Upper lobe of left lung (tissue), 6 donors: ENCODE results near the gene VAMP3. TPM values are rescaled to one million over a fixed set of nuclear protein-coding genes. Genes with fewer than 3 reads are reported as not detected.

Experiments used
- ATAC-seq, 2 donors: fragments of 200-7000 bp; cut with Tn5 transposase; one replicate each; pipeline ENCODE4 v1.9.1; 2022; ENCODE audit warnings: mild to moderate bottlenecking in 2 of 2, moderate library complexity in 2 of 2; ENCODE audit not compliant: low FRiP score in 2 of 2
- DNase-seq, 2 donors: peaks; one replicate each; pipeline ENCODE4 v3.0.0-alpha.2; 2019 to 2020
- H3K27ac ChIP-seq, 4 donors: fragments of 200-600 bp; sonication (generic); one replicate each; pipeline ENCODE4 v1.5.1; 2016 to 2019
- H3K27me3 ChIP-seq, 4 donors: fragments of 200-600 bp; sonication (generic); one replicate each; pipeline ENCODE4 v1.5.1; 2017 to 2019
- H3K36me3 ChIP-seq, 4 donors: fragments of 200-600 bp; sonication (generic); one replicate each; pipeline ENCODE4 v1.5.1; 2016 to 2019
- H3K4me1 ChIP-seq, 4 donors: fragments of 200-600 bp; sonication (generic); one replicate each; pipeline ENCODE4 v1.5.1; 2018 to 2019
- H3K4me3 ChIP-seq, 4 donors: fragments of 200-600 bp; sonication (generic); one replicate each; pipeline ENCODE4 v1.5.1; 2017 to 2019; ENCODE audit warnings: mild to moderate bottlenecking in 2 of 4, moderate library complexity in 1 of 4
- H3K9me3 ChIP-seq, 4 donors: fragments of 200-600 bp; sonication (generic); one replicate each; pipeline ENCODE4 v1.5.1; 2018 to 2019
- CTCF ChIP-seq, 6 experiments: fragments of 450-650 bp in 4 of 6; fragments of 200-600 bp in 2 of 6; sonication (generic) in 2 of 6; IDR thresholded peaks; one replicate each; pipeline ENCODE4 v1.5.1; 2016 to 2019; ENCODE audit warnings: antibody characterized with exemption in 6 of 6
- EP300 ChIP-seq, 4 donors: sonication (generic); formaldehyde crosslinking; IDR thresholded peaks; one replicate each; pipeline ENCODE4 v1.5.1; 2017; ENCODE audit warnings: antibody characterized with exemption in 4 of 4, control low read depth in 2 of 4
- POLR2A ChIP-seq, 4 donors: fragments of 450-650 bp; IDR thresholded peaks; one replicate each; pipeline ENCODE4 v1.5.1; 2016 to 2017; ENCODE audit warnings: antibody characterized with exemption in 4 of 4, mild to moderate bottlenecking in 2 of 4
- POLR2AphosphoS5 ChIP-seq, 2 donors: sonication (generic); formaldehyde crosslinking; IDR thresholded peaks; one replicate each; pipeline ENCODE4 v1.5.1; 2017; ENCODE audit warnings: antibody characterized with exemption in 2 of 2
- WGBS, 2 donors: methylation state at CpG; one replicate each; pipeline ENCODE4 v1.1.5; 2017 to 2018; 5-methylcytosine and 5-hydroxymethylcytosine counted together
- total RNA-seq, 6 donors: library from RNA; depleted of rRNA in 4 of 6; stranded (reverse); fragments of >200 nt in 4 of 6; gene quantifications; one replicate each; pipeline versions ENCODE4 v1.1.0 to v1.2.1, GENCODE V29; 2016 to 2021
- donor health status: DM: no; HTN: no; CAD: no; lungs with moderate emphysema.
- donor health status: DM: no; HTN: yes; CAD: no; lungs with severe emphysema.

VAMP3 gene
- total RNA-seq, 6 donors from 2014 or later = 41.9 to 134 (median 114) TPM

GRCh38 chr1:7795406-7795805 is 24.3 kb downstream of the VAMP3 start:
- peak in 1 of 2 donors; percentile 34 for ATAC-seq
- 88 to 91% methylated on average over 12 of the region's 12 CpGs for WGBS, 2 donors
- H3K36me3 ChIP-seq = peaks cover 5 to 82% (median 30%) of the 10 kb centered on the region in 4 donors
- H3K27me3 ChIP-seq = no peaks in the 10 kb centered on the region
- H3K9me3 ChIP-seq = peaks cover 0 to 10% (median 8%) of the 10 kb centered on the region in 4 donors
- no peak for DNase-seq
- H3K4me1 ChIP-seq = no peaks in the 10 kb centered on the region
- TF ChIP-seq POLR2AphosphoS5 (IDR thresholded peaks at IDR 0.05) = no peak
- TF ChIP-seq CTCF (IDR thresholded peaks at IDR 0.05) = no peak
- no peak for TF ChIP-seq POLR2A (IDR thresholded peaks at IDR 0.05)
- TF ChIP-seq EP300 (IDR thresholded peaks at IDR 0.05) = no peak
- no peak overlapping the region for H3K27ac ChIP-seq
- H3K4me3 ChIP-seq = no peak overlapping the region

GRCh38 chr1:7805460-7805859 is 34.4 kb downstream of the VAMP3 start:
- H3K4me3 ChIP-seq = no peak overlapping the region
- TF ChIP-seq EP300 (IDR thresholded peaks at IDR 0.05) = no peak
- no peak for TF ChIP-seq CTCF (IDR thresholded peaks at IDR 0.05)
- TF ChIP-seq POLR2AphosphoS5 (IDR thresholded peaks at IDR 0.05) = no peak
- no peak for TF ChIP-seq POLR2A (IDR thresholded peaks at IDR 0.05)
- 87 to 90% methylated on average over 9 of the region's 9 CpGs for WGBS, 2 donors
- H3K27ac ChIP-seq = no peak overlapping the region
- no peaks in the 10 kb centered on the region for H3K27me3 ChIP-seq
- ATAC-seq (no peak), DNase-seq (no peak)
- peaks cover 2 to 90% (median 46%) of the 10 kb centered on the region in 4 donors for H3K36me3 ChIP-seq
- H3K4me1 ChIP-seq = no peaks in the 10 kb centered on the region
- no peaks in the 10 kb centered on the region for H3K9me3 ChIP-seq

- DNase-seq (no peak), ATAC-seq (no peak)
- Histone ChIP-seq H3K9me3 (no peaks in the 10 kb centered on the region), H3K4me3 (no peak overlapping the region), H3K36me3 (peaks cover 8 to 90% (median 50%) of the 10 kb centered on the region in 4 donors), H3K4me1 (no peaks in the 10 kb centered on the region), H3K27ac (no peak overlapping the region), H3K27me3 (no peaks in the 10 kb centered on the region)
- TF ChIP-seq CTCF (IDR thresholded peaks at IDR 0.05) (peak in 5 of 6 experiments; percentile 3 to 51 (median 37)), EP300 (IDR thresholded peaks at IDR 0.05) (no peak)
- 20 to 28% methylated on average over 1 of the region's 1 CpG for WGBS, 2 donors
Observed at GRCh38 chr1:7808253-7808844, 37.3 kb downstream of the VAMP3 start.

- ATAC-seq (no peak), DNase-seq (peak in 1 of 2 donors; percentile 50)
Observed at GRCh38 chr1:7809742-7810141, 38.6 kb downstream of the VAMP3 start.

More at GRCh38 chr1:7809742-7810141, 38.6 kb downstream of the VAMP3 start:
- no peak overlapping the region for H3K27ac ChIP-seq
- TF ChIP-seq POLR2AphosphoS5 (IDR thresholded peaks at IDR 0.05) (no peak), POLR2A (IDR thresholded peaks at IDR 0.05) (no peak), EP300 (IDR thresholded peaks at IDR 0.05) (no peak), CTCF (IDR thresholded peaks at IDR 0.05) (no peak)
- peaks cover 0 to 4% (median 0%) of the 10 kb centered on the region in 4 donors for H3K9me3 ChIP-seq
- no peaks in the 10 kb centered on the region for H3K4me1 ChIP-seq
- peaks cover 6 to 89% (median 42%) of the 10 kb centered on the region in 4 donors for H3K36me3 ChIP-seq
- no peak overlapping the region for H3K4me3 ChIP-seq
- WGBS, 2 donors = 93 to 96% methylated on average over 13 of the region's 13 CpGs
- H3K27me3 ChIP-seq = no peaks in the 10 kb centered on the region
